Measurements from ENCODE around the gene CFAP251.

GRCh38 chr12:121888478-121889273, 29.7 kb upstream of the CFAP251 start, which contains the start of gene PSMD9:
- TF ChIP-seq POLR2AphosphoS5 (IDR thresholded peaks at IDR 0.05) (peak; percentile 86 to 97 (median 87)), CTCF (IDR thresholded peaks at IDR 0.05) (peak in 5 of 7 experiments; percentile 20 to 62 (median 40)), POLR2A (IDR thresholded peaks at IDR 0.05) (peak in 1 of 4 donors; percentile 9), EP300 (IDR thresholded peaks at IDR 0.05) (peak; percentile 19)

All from stomach (tissue), 4 donors.